H1 (cell line): ENCODE results near the gene ZNF425.

ENCODE experiments used
- POLR2A ChIP-seq, 2 experiments: IDR thresholded peaks; 1 replicate in 1 of 2; 2 replicates in 1 of 2; pipeline ENCODE4 v1.6.1; 2011; ENCODE audit warnings: low read depth in 2 of 2, low read length in 2 of 2, mild to moderate bottlenecking in 2 of 2; ENCODE audit errors: control extremely low read depth in 1 of 2
- RFX5 ChIP-seq: IDR thresholded peaks from 2 replicates; pipeline ENCODE4 v1.6.1; 2011; ENCODE audit warnings: low read depth, low read length, improper control_type of control experiment, borderline replicate concordance
- TF ChIP-seq, protein P1 (sequence below): IDR thresholded peaks from 2 replicates; pipeline ENCODE4 v1.6.1; 2012; ENCODE audit warnings: low read length, inconsistent platforms

DNA sequence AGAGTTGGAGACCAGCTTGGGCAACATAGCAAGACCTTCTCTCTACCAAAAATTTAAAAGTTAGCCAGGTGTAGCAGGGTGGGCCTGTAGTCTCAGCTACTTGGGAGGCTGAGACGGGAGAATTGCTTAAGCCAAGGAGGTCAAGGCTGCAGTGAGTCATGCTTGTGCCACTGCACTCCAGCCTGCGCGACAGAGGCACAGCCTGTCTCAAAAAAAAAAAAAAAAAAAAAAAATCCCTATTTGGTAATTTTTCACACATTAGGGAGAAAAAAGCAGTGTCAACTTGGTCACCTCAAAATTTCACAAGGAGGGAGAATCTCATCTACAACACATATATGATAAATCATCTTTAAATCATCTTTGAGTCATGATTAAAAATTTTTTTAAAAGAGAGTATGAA is 14.7 kb upstream of the ZNF425 start:
- TF ChIP-seq, protein P1, sequence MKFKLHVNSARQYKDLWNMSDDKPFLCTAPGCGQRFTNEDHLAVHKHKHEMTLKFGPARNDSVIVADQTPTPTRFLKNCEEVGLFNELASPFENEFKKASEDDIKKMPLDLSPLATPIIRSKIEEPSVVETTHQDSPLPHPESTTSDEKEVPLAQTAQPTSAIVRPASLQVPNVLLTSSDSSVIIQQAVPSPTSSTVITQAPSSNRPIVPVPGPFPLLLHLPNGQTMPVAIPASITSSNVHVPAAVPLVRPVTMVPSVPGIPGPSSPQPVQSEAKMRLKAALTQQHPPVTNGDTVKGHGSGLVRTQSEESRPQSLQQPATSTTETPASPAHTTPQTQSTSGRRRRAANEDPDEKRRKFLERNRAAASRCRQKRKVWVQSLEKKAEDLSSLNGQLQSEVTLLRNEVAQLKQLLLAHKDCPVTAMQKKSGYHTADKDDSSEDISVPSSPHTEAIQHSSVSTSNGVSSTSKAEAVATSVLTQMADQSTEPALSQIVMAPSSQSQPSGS: no peak
- TF ChIP-seq POLR2A (IDR thresholded peaks at IDR 0.05; ENCODE audit: control extremely low read depth in 1 of 2, low read depth in 2 of 2, low read length in 2 of 2) (no peak), RFX5 (no peak)
